MM.1S (cell line): Measurements from ENCODE around the gene VKORC1.

Experiments
- DNase-seq: peaks from one replicate; pipeline ENCODE4 v3.0.0-alpha.2; 2015
- H2AFZ ChIP-seq: fragments of 300-600 bp; sonication (generic); 2 replicates; pipeline ENCODE4 v1.6.0; 2016; ENCODE audit warnings: antibody characterized with exemption, low read length
- H3F3A ChIP-seq: fragments of 300-600 bp; sonication (generic); 2 replicates; pipeline ENCODE4 v1.6.1; 2016; ENCODE audit warnings: mild to moderate bottlenecking, antibody characterized with exemption, low read length, moderate library complexity, mixed read lengths; ENCODE audit not compliant: insufficient read depth
- H3K27ac ChIP-seq: fragments of 300-600 bp; sonication (generic); 2 replicates; pipeline ENCODE4 v1.5.1; 2016; ENCODE audit warnings: mild to moderate bottlenecking, low read length
- H3K27me3 ChIP-seq: fragments of 300-600 bp; sonication (generic); replicated peaks from 2 replicates; pipeline ENCODE4 v1.6.0; 2016; ENCODE audit warnings: low read length; ENCODE audit not compliant: insufficient read depth
- H3K36me3 ChIP-seq: fragments of 300-600 bp; sonication (generic); replicated peaks from 2 replicates; pipeline ENCODE4 v1.6.1; 2016; ENCODE audit warnings: mild to moderate bottlenecking, low read length, mixed read lengths; ENCODE audit not compliant: insufficient read depth
- H3K4me1 ChIP-seq: fragments of 300-600 bp; sonication (generic); 2 replicates; pipeline ENCODE4 v1.6.1; 2016; ENCODE audit warnings: low read length, mixed read lengths
- H3K4me2 ChIP-seq: fragments of 300-600 bp; sonication (generic); 2 replicates; pipeline ENCODE4 v1.6.0; 2016; ENCODE audit warnings: low read depth, low read length
- H3K4me3 ChIP-seq: fragments of 300-600 bp; sonication (generic); 2 replicates; pipeline ENCODE4 v1.5.1; 2016; ENCODE audit warnings: low read length, mixed read lengths
- H3K79me2 ChIP-seq: fragments of 300-600 bp; sonication (generic); 2 replicates; pipeline ENCODE4 v1.6.1; 2016; ENCODE audit warnings: mixed run types, low read length, mixed read lengths
- H3K9ac ChIP-seq: fragments of 300-600 bp; sonication (generic); 2 replicates; pipeline ENCODE4 v1.6.1; 2016; ENCODE audit warnings: low read length, mixed read lengths
- H3K9me2 ChIP-seq: fragments of 300-600 bp; sonication (generic); replicated peaks from 2 replicates; pipeline ENCODE4 v1.6.1; 2016; ENCODE audit warnings: mild to moderate bottlenecking, low read length, mixed read lengths; ENCODE audit not compliant: insufficient read depth
- H3K9me3 ChIP-seq: fragments of 300-600 bp; sonication (generic); replicated peaks from 2 replicates; pipeline ENCODE4 v1.6.1; 2016; ENCODE audit warnings: mild to moderate bottlenecking, low read length, mixed read lengths; ENCODE audit not compliant: insufficient read depth
- H4K20me1 ChIP-seq: fragments of 300-600 bp; sonication (generic); 2 replicates; pipeline ENCODE4 v1.6.1; 2016; ENCODE audit warnings: mild to moderate bottlenecking, low read length, moderate library complexity, mixed read lengths; ENCODE audit not compliant: insufficient read depth
- CTCF ChIP-seq: fragments of 300-600 bp; sonication (generic); IDR thresholded peaks from 2 replicates; pipeline ENCODE4 v1.5.1; 2016; ENCODE audit warnings: antibody characterized with exemption, low read length, mixed read lengths
- EZH2 ChIP-seq: fragments of 300-600 bp; sonication (generic); optimal IDR thresholded peaks from 2 replicates; pipeline ENCODE3; 2017; ENCODE audit warnings: low read depth, mild to moderate bottlenecking, antibody characterized with exemption, low read length, mixed read lengths
- EZH2phosphoT487 ChIP-seq: fragments of 300-600 bp; sonication (generic); IDR thresholded peaks from 2 replicates; pipeline ENCODE4 v1.6.1; 2018; ENCODE audit warnings: antibody characterized with exemption, low read length

The VKORC1 gene

GRCh38 chr16:31129568-31130335 is 35.2 kb upstream of the VKORC1 start:
- H3F3A ChIP-seq, result no peaks in the 10 kb centered on the region
- TF ChIP-seq EZH2phosphoT487, result no peak
- no peak for TF ChIP-seq EZH2
- no peak for TF ChIP-seq CTCF
- no peak for DNase-seq

GRCh38 chr16:31128711-31129567 is 34.3 kb upstream of the VKORC1 start:
- no peaks in the 10 kb centered on the region for H3F3A ChIP-seq
- no peaks in the 10 kb centered on the region for H3K9me2 ChIP-seq
- no peaks in the 10 kb centered on the region for H4K20me1 ChIP-seq

More at GRCh38 chr16:31129568-31130335, 35.2 kb upstream of the VKORC1 start:
- Histone ChIP-seq H3K4me1 (no peaks in the 10 kb centered on the region), H3K27ac (no peak overlapping the region), H4K20me1 (no peaks in the 10 kb centered on the region), H3K79me2 (no peaks in the 10 kb centered on the region), H3K36me3 (no peaks in the 10 kb centered on the region), H3K4me2 (no peak overlapping the region), H3K9me3 (no peaks in the 10 kb centered on the region), H3K9ac (no peak overlapping the region), H2AFZ (no peak overlapping the region), H3K27me3 (no peaks in the 10 kb centered on the region), H3K4me3 (no peak overlapping the region), H3K9me2 (no peaks in the 10 kb centered on the region)

GRCh38 chr16:31127182-31127581 is 32.6 kb upstream of the VKORC1 start:
- no peak overlapping the region for H3K27ac ChIP-seq
- no peaks in the 10 kb centered on the region for H3K9me2 ChIP-seq
- H2AFZ ChIP-seq, result no peak overlapping the region
- H3K27me3 ChIP-seq, result no peaks in the 10 kb centered on the region
- no peak overlapping the region for H3K4me2 ChIP-seq
- no peaks in the 10 kb centered on the region for H4K20me1 ChIP-seq
- no peaks in the 10 kb centered on the region for H3K9me3 ChIP-seq
- no peaks in the 10 kb centered on the region for H3K4me1 ChIP-seq
- H3F3A ChIP-seq, result no peaks in the 10 kb centered on the region
- DNase-seq, result no peak
- no peaks in the 10 kb centered on the region for H3K36me3 ChIP-seq
- H3K79me2 ChIP-seq, result no peaks in the 10 kb centered on the region
- no peak overlapping the region for H3K9ac ChIP-seq
- no peak overlapping the region for H3K4me3 ChIP-seq
- TF ChIP-seq CTCF, result no peak
- no peak for TF ChIP-seq EZH2phosphoT487
- TF ChIP-seq EZH2, result no peak

More at GRCh38 chr16:31128711-31129567, 34.3 kb upstream of the VKORC1 start:
- Histone ChIP-seq H3K4me1 (no peaks in the 10 kb centered on the region), H3K27me3 (no peaks in the 10 kb centered on the region), H3K4me3 (no peak overlapping the region), H3K27ac (no peak overlapping the region), H3K4me2 (no peak overlapping the region), H3K9ac (no peak overlapping the region), H3K36me3 (no peaks in the 10 kb centered on the region), H3K79me2 (no peaks in the 10 kb centered on the region), H2AFZ (no peak overlapping the region), H3K9me3 (no peaks in the 10 kb centered on the region)
- no peak for TF ChIP-seq EZH2phosphoT487
- no peak for TF ChIP-seq CTCF
- DNase-seq, result no peak
